Neural cell (in vitro differentiated cells): ENCODE data around the gene DERL3.

Source experiments
- EP300 ChIP-seq: fragments of 450-650 bp; conservative IDR thresholded peaks from 2 replicates; pipeline ENCODE4 v1.6.1; 2014; ENCODE audit warnings: antibody characterized with exemption, mild to moderate bottlenecking, moderate library complexity; ENCODE audit not compliant: poor library complexity, severe bottlenecking
- EZH2 ChIP-seq: fragments of 200-600, 300-800 bp; shearing (Covaris generic), sonication (generic); IDR thresholded peaks from 2 replicates; pipeline ENCODE4 v1.6.1; 2014; ENCODE audit warnings: antibody characterized with exemption, low read length, borderline replicate concordance, mild to moderate bottlenecking; ENCODE audit not compliant: insufficient read depth, poor library complexity, severe bottlenecking
- POLR2AphosphoS5 ChIP-seq: IDR thresholded peaks from 2 replicates; pipeline ENCODE4 v1.6.1; 2012
- RAD21 ChIP-seq: fragments of 450-650 bp; conservative IDR thresholded peaks from 2 replicates; pipeline ENCODE4 v1.6.1; 2014; ENCODE audit warnings: antibody characterized with exemption, mild to moderate bottlenecking, moderate library complexity
- TF ChIP-seq, protein P1 (sequence below): fragments of 450-650 bp; IDR thresholded peaks from 2 replicates; pipeline ENCODE4 v1.5.1; 2014; ENCODE audit warnings: antibody characterized with exemption, mild to moderate bottlenecking, moderate library complexity; ENCODE audit not compliant: poor library complexity, severe bottlenecking

- TF ChIP-seq EP300: no peak
- TF ChIP-seq, protein P1, sequence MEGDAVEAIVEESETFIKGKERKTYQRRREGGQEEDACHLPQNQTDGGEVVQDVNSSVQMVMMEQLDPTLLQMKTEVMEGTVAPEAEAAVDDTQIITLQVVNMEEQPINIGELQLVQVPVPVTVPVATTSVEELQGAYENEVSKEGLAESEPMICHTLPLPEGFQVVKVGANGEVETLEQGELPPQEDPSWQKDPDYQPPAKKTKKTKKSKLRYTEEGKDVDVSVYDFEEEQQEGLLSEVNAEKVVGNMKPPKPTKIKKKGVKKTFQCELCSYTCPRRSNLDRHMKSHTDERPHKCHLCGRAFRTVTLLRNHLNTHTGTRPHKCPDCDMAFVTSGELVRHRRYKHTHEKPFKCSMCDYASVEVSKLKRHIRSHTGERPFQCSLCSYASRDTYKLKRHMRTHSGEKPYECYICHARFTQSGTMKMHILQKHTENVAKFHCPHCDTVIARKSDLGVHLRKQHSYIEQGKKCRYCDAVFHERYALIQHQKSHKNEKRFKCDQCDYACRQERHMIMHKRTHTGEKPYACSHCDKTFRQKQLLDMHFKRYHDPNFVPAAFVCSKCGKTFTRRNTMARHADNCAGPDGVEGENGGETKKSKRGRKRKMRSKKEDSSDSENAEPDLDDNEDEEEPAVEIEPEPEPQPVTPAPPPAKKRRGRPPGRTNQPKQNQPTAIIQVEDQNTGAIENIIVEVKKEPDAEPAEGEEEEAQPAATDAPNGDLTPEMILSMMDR: no peak
- TF ChIP-seq RAD21: no peak
- no peak for TF ChIP-seq EZH2
- TF ChIP-seq POLR2AphosphoS5: no peak
Measured at GRCh38 chr22:23831781-23832180, 7.0 kb downstream of the DERL3 start.
